CD8-positive, alpha-beta memory T cell (primary cell): ENCODE results near the gene LTBP1. TPM values are rescaled to one million over a fixed set of nuclear protein-coding genes. Genes with fewer than 3 reads are reported as not detected.

Source experiments
- CTCF ChIA-PET: fragments of 350-600 bp; sonication (Branson Sonifier 250); formaldehyde crosslinking; loops from one replicate; lab custom pipeline; 2021; ENCODE audit warnings: antibody characterized with exemption; lab: Charles Lee
- POLR2A ChIA-PET: fragments of 350-600 bp; sonication (Branson Sonifier 250); formaldehyde crosslinking; loops from one replicate; lab custom pipeline; 2021; ENCODE audit warnings: antibody characterized with exemption; lab: Charles Lee
- DNase-seq, 5 donors: peaks; one replicate each; pipeline versions ENCODE4 v3.0.0 to v3.0.0-alpha.2; 2020 to 2022; ENCODE audit warnings: mixed read lengths in 1 of 5
- H3K27ac ChIP-seq: one replicate; pipeline ENCODE4 v1.7.0; 2013; ENCODE audit warnings: low read depth, mild to moderate bottlenecking, low read length, moderate library complexity
- H3K27me3 ChIP-seq: 2 replicates; pipeline ENCODE4 v1.7.0; 2013; ENCODE audit warnings: low read length, mild to moderate bottlenecking; ENCODE audit not compliant: insufficient read depth, poor library complexity, severe bottlenecking
- H3K36me3 ChIP-seq: 2 replicates; pipeline ENCODE4 v1.7.0; 2013; ENCODE audit warnings: mild to moderate bottlenecking, low read length, moderate library complexity; ENCODE audit not compliant: insufficient read depth
- H3K4me1 ChIP-seq: 2 replicates; pipeline ENCODE4 v1.7.0; 2013; ENCODE audit warnings: mild to moderate bottlenecking, low read length, moderate library complexity; ENCODE audit not compliant: insufficient read depth
- H3K4me3 ChIP-seq: 2 replicates; pipeline ENCODE4 v1.7.0; 2013; ENCODE audit warnings: mild to moderate bottlenecking, low read length
- H3K9me3 ChIP-seq: 2 replicates; pipeline ENCODE4 v1.7.0; 2013; ENCODE audit warnings: mild to moderate bottlenecking, low read length
- H3K27ac Mint-ChIP-seq, 8 donors: one replicate each; pipeline ENCODE4 v1.8.0; 2020 to 2021; ENCODE audit warnings: mixed read lengths in 8 of 8, mild to moderate bottlenecking in 6 of 8, inconsistent platforms in 3 of 8, moderate library complexity in 3 of 8
- H3K27me3 Mint-ChIP-seq, 2 donors: one replicate each; pipeline ENCODE4 v1.8.0; 2020 to 2021; ENCODE audit warnings: mixed read lengths in 2 of 2, mild to moderate bottlenecking in 1 of 2, moderate library complexity in 1 of 2
- H3K36me3 Mint-ChIP-seq, 3 donors: one replicate each; pipeline ENCODE4 v1.8.0; 2020 to 2021; ENCODE audit warnings: mixed read lengths in 3 of 3, inconsistent platforms in 1 of 3, mild to moderate bottlenecking in 1 of 3
- H3K4me1 Mint-ChIP-seq, 3 donors: one replicate each; pipeline ENCODE4 v1.8.0; 2020 to 2021; ENCODE audit warnings: mixed read lengths in 3 of 3, inconsistent platforms in 1 of 3, mild to moderate bottlenecking in 1 of 3
- H3K4me3 Mint-ChIP-seq, 7 donors: one replicate each; pipeline ENCODE4 v1.8.0; 2020 to 2021; ENCODE audit warnings: mixed read lengths in 7 of 7, mild to moderate bottlenecking in 6 of 7, moderate library complexity in 4 of 7, inconsistent platforms in 2 of 7
- H3K9me3 Mint-ChIP-seq, 5 donors: one replicate each; pipeline ENCODE4 v1.8.0; 2020 to 2022; ENCODE audit warnings: mixed read lengths in 5 of 5, mild to moderate bottlenecking in 3 of 5, moderate library complexity in 2 of 5, inconsistent platforms in 1 of 5
- polyA plus RNA-seq: library from polyadenylated mRNA; unstranded; fragments of 300-500 nt; fragmentation: Illumina TruSeq; gene quantifications from one replicate; pipeline ENCODE4 v1.2.3, GENCODE V29; 2021
- total RNA-seq, 2 experiments: library from RNA; stranded (reverse); gene quantifications; one replicate each; pipeline ENCODE4 v1.2.3, GENCODE V29; 2021

LTBP1 gene
- total and polyA plus RNA-seq, 3 experiments from 2014 or later = not detected

GRCh38 chr2:33373986-33374385, 427.2 kb downstream of the LTBP1 start:
- H3K36me3 Mint-ChIP-seq = no peaks in the 10 kb centered on the region
- no peaks in the 10 kb centered on the region for H3K9me3 Mint-ChIP-seq
- POLR2A ChIA-PET = no interaction called here
- H3K4me3 Mint-ChIP-seq = peak overlapping the region in 1 of 7 donors; percentile 48
- no peaks in the 10 kb centered on the region for H3K4me1 Mint-ChIP-seq
- no peak for DNase-seq
- H3K4me3 ChIP-seq = no peak overlapping the region
- no peaks in the 10 kb centered on the region for H3K9me3 ChIP-seq
- H3K27ac Mint-ChIP-seq = no peak overlapping the region
- H3K27ac ChIP-seq = no peak overlapping the region
- H3K36me3 ChIP-seq = no peaks in the 10 kb centered on the region
- CTCF ChIA-PET = interaction anchor here (1.0 kb wide), 1 partner anchor 27 kb away, joined by 3 read pairs; no protein-coding TSS in a partner anchor
- no peaks in the 10 kb centered on the region for H3K4me1 ChIP-seq
- peaks cover 0 to 6% of the 10 kb centered on the region in 2 donors for H3K27me3 Mint-ChIP-seq
- H3K27me3 ChIP-seq = no peaks in the 10 kb centered on the region

- ChIA-PET POLR2A (no interaction called here), CTCF (no interaction called here)
- no peaks in the 10 kb centered on the region for H3K4me1 ChIP-seq
- Mint-ChIP-seq H3K9me3 (no peaks in the 10 kb centered on the region), H3K27ac (no peak overlapping the region), H3K4me1 (no peaks in the 10 kb centered on the region), H3K27me3 (peaks cover 0 to 6% of the 10 kb centered on the region in 2 donors), H3K36me3 (no peaks in the 10 kb centered on the region), H3K4me3 (no peak overlapping the region)
- DNase-seq = no peak
- no peaks in the 10 kb centered on the region for H3K9me3 ChIP-seq
- no peak overlapping the region for H3K4me3 ChIP-seq
- H3K27me3 ChIP-seq = no peaks in the 10 kb centered on the region
- H3K36me3 ChIP-seq = no peaks in the 10 kb centered on the region
- H3K27ac ChIP-seq = no peak overlapping the region
Measured at GRCh38 chr2:33375054-33375453, 428.3 kb downstream of the LTBP1 start.

GRCh38 chr2:33377048-33377447, 430.3 kb downstream of the LTBP1 start:
- no peaks in the 10 kb centered on the region for H3K36me3 ChIP-seq
- Mint-ChIP-seq H3K4me1 (no peaks in the 10 kb centered on the region), H3K9me3 (no peaks in the 10 kb centered on the region), H3K27ac (peak overlapping the region in 1 of 8 donors; percentile 12), H3K4me3 (no peak overlapping the region), H3K27me3 (peaks cover 0 to 5% of the 10 kb centered on the region in 2 donors), H3K36me3 (no peaks in the 10 kb centered on the region)
- DNase-seq = no peak
- no peaks in the 10 kb centered on the region for H3K9me3 ChIP-seq
- POLR2A ChIA-PET = no interaction called here
- no peaks in the 10 kb centered on the region for H3K4me1 ChIP-seq
- H3K4me3 ChIP-seq = no peak overlapping the region
- no peak overlapping the region for H3K27ac ChIP-seq
- CTCF ChIA-PET = no interaction called here
- H3K27me3 ChIP-seq = no peaks in the 10 kb centered on the region

- no peaks in the 10 kb centered on the region for H3K4me1 ChIP-seq
- DNase-seq = no peak
- CTCF ChIA-PET = no interaction called here
- H3K27ac ChIP-seq = no peak overlapping the region
- no peaks in the 10 kb centered on the region for H3K36me3 ChIP-seq
- Mint-ChIP-seq H3K36me3 (no peaks in the 10 kb centered on the region), H3K27ac (peak overlapping the region in 1 of 8 donors; percentile 64), H3K27me3 (peaks cover 5 to 10% of the 10 kb centered on the region in 2 donors), H3K4me3 (no peak overlapping the region), H3K9me3 (no peaks in the 10 kb centered on the region), H3K4me1 (no peaks in the 10 kb centered on the region)
- no peak overlapping the region for H3K4me3 ChIP-seq
- POLR2A ChIA-PET = no interaction called here
- H3K9me3 ChIP-seq = no peaks in the 10 kb centered on the region
- H3K27me3 ChIP-seq = no peaks in the 10 kb centered on the region
Measured at GRCh38 chr2:33378556-33379210, 431.9 kb downstream of the LTBP1 start.

- Histone ChIP-seq H3K4me3 (no peak overlapping the region), H3K27me3 (no peaks in the 10 kb centered on the region), H3K36me3 (no peaks in the 10 kb centered on the region), H3K4me1 (no peaks in the 10 kb centered on the region), H3K27ac (no peak overlapping the region), H3K9me3 (no peaks in the 10 kb centered on the region)
- no peak for DNase-seq
- H3K4me3 Mint-ChIP-seq = no peak overlapping the region
- H3K9me3 Mint-ChIP-seq = no peaks in the 10 kb centered on the region
- CTCF ChIA-PET = interaction anchor here (0.6 kb wide), 1 partner anchor 89 kb away, joined by 3 read pairs; no protein-coding TSS in a partner anchor
- no peaks in the 10 kb centered on the region for H3K36me3 Mint-ChIP-seq
- POLR2A ChIA-PET = no interaction called here
- H3K4me1 Mint-ChIP-seq = no peaks in the 10 kb centered on the region
- no peak overlapping the region for H3K27ac Mint-ChIP-seq
- peaks cover 5 to 10% of the 10 kb centered on the region in 2 donors for H3K27me3 Mint-ChIP-seq
Measured at GRCh38 chr2:33380001-33380609, 433.4 kb downstream of the LTBP1 start.

GRCh38 chr2:33380719-33381118, 434.0 kb downstream of the LTBP1 start:
- Mint-ChIP-seq H3K27me3 (peaks cover 5 to 12% of the 10 kb centered on the region in 2 donors), H3K4me3 (no peak overlapping the region), H3K4me1 (no peaks in the 10 kb centered on the region), H3K9me3 (no peaks in the 10 kb centered on the region), H3K27ac (peak overlapping the region in 1 of 8 donors; percentile 5), H3K36me3 (no peaks in the 10 kb centered on the region)
- H3K4me1 ChIP-seq = no peaks in the 10 kb centered on the region
- no peak overlapping the region for H3K4me3 ChIP-seq
- H3K36me3 ChIP-seq = no peaks in the 10 kb centered on the region
- DNase-seq = no peak
- H3K27ac ChIP-seq = no peak overlapping the region
- H3K27me3 ChIP-seq = no peaks in the 10 kb centered on the region
- ChIA-PET POLR2A (no interaction called here), CTCF (no interaction called here)
- H3K9me3 ChIP-seq = no peaks in the 10 kb centered on the region

GRCh38 chr2:33381301-33381858, 434.6 kb downstream of the LTBP1 start:
- Mint-ChIP-seq H3K36me3 (no peaks in the 10 kb centered on the region), H3K4me1 (no peaks in the 10 kb centered on the region), H3K4me3 (no peak overlapping the region), H3K27me3 (peaks cover 5 to 14% of the 10 kb centered on the region in 2 donors), H3K9me3 (no peaks in the 10 kb centered on the region), H3K27ac (no peak overlapping the region)
- ChIA-PET CTCF (interaction anchor here (0.6 kb wide), 1 partner anchor 15 kb away, joined by 4 read pairs; no protein-coding TSS in a partner anchor), POLR2A (no interaction called here)
- no peak overlapping the region for H3K4me3 ChIP-seq
- no peaks in the 10 kb centered on the region for H3K27me3 ChIP-seq
- H3K4me1 ChIP-seq = no peaks in the 10 kb centered on the region
- H3K9me3 ChIP-seq = no peaks in the 10 kb centered on the region
- H3K27ac ChIP-seq = no peak overlapping the region
- DNase-seq = no peak
- H3K36me3 ChIP-seq = no peaks in the 10 kb centered on the region

GRCh38 chr2:33383855-33384598, 437.3 kb downstream of the LTBP1 start:
- Histone ChIP-seq H3K4me1 (no peaks in the 10 kb centered on the region), H3K9me3 (no peaks in the 10 kb centered on the region), H3K27ac (no peak overlapping the region), H3K27me3 (no peaks in the 10 kb centered on the region), H3K4me3 (no peak overlapping the region), H3K36me3 (no peaks in the 10 kb centered on the region)
- H3K4me1 Mint-ChIP-seq = no peaks in the 10 kb centered on the region
- no peak overlapping the region for H3K4me3 Mint-ChIP-seq
- CTCF ChIA-PET = interaction anchor here (1.3 kb wide), 1 partner anchor 23 kb away, joined by 4 read pairs; no protein-coding TSS in a partner anchor
- no peaks in the 10 kb centered on the region for H3K36me3 Mint-ChIP-seq
- no peak overlapping the region for H3K27ac Mint-ChIP-seq
- peaks cover 8 to 19% of the 10 kb centered on the region in 2 donors for H3K27me3 Mint-ChIP-seq
- POLR2A ChIA-PET = no interaction called here
- no peak for DNase-seq
- H3K9me3 Mint-ChIP-seq = no peaks in the 10 kb centered on the region
